HL-60 (cell line): ENCODE results near the gene PCID2.

Experiments used
- DNase-seq, 2 experiments: peaks; one replicate each; pipeline ENCODE4 v3.0.0-alpha.2; 2010 to 2020; ENCODE audit warnings: low read depth in 1 of 2, low spot score in 1 of 2
- H3K27ac ChIP-seq: fragments of 250-450 bp; sonication (Bioruptor Pico); replicated peaks from 2 replicates; pipeline ENCODE4 v1.5.1; 2020; ENCODE audit warnings: mild to moderate bottlenecking, moderate library complexity
- H3K27me3 ChIP-seq: fragments of 250-450 bp; sonication (Bioruptor Pico); 2 replicates; pipeline ENCODE4 v1.5.1; 2021; ENCODE audit warnings: mild to moderate bottlenecking, moderate library complexity; ENCODE audit not compliant: insufficient read depth, poor library complexity, severe bottlenecking
- H3K4me3 ChIP-seq: replicated peaks from 2 replicates; pipeline ENCODE4 v1.5.1; 2011; ENCODE audit warnings: mild to moderate bottlenecking, control low read depth, low read length; ENCODE audit not compliant: insufficient read depth
- GABPA ChIP-seq: IDR thresholded peaks from 2 replicates; pipeline ENCODE4 v1.6.1; 2012; ENCODE audit warnings: low read depth
- POLR2AphosphoS5 ChIP-seq: IDR thresholded peaks from 2 replicates; pipeline ENCODE4 v1.6.1; 2012; ENCODE audit warnings: low read depth
- SPI1 ChIP-seq: IDR thresholded peaks from 2 replicates; pipeline ENCODE4 v1.6.1; 2012; ENCODE audit warnings: low read depth, mild to moderate bottlenecking, borderline replicate concordance
- TF ChIP-seq, protein P1 (sequence below): IDR thresholded peaks from one replicate; pipeline ENCODE4 v1.5.1; 2011; ENCODE audit warnings: low read length, control low read depth, inconsistent platforms; ENCODE audit not compliant: insufficient read depth
- TF ChIP-seq, protein P2 (sequence below): IDR thresholded peaks from 2 replicates; pipeline ENCODE4 v1.6.1; 2012; ENCODE audit warnings: low read depth; ENCODE audit not compliant: insufficient replicate concordance

PCID2 gene

DNA sequence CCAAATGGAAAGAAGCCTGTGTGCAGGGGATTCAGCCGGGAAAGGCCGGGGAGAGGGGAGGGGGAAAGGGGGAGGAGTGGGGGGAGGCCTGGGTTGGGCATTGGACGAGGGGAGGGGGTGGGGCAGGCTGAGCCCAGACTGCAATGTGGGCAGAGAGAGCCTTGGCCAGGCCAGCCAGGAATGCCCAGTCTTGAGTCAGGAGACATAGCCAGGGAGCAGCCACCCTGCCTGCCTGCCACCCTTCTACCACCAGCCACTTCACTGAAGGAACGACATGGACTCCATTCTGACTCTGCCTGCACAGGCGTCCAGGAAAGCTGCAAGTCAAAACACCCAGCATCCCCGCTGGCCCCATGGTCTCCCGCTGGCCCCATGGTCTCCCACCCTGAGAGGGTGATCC lies 49.5 kb downstream of the PCID2 start:
- no peak overlapping the region for H3K27ac ChIP-seq
- TF ChIP-seq GABPA (no peak), SPI1 (no peak), POLR2AphosphoS5 (no peak)
- TF ChIP-seq, protein P1, sequence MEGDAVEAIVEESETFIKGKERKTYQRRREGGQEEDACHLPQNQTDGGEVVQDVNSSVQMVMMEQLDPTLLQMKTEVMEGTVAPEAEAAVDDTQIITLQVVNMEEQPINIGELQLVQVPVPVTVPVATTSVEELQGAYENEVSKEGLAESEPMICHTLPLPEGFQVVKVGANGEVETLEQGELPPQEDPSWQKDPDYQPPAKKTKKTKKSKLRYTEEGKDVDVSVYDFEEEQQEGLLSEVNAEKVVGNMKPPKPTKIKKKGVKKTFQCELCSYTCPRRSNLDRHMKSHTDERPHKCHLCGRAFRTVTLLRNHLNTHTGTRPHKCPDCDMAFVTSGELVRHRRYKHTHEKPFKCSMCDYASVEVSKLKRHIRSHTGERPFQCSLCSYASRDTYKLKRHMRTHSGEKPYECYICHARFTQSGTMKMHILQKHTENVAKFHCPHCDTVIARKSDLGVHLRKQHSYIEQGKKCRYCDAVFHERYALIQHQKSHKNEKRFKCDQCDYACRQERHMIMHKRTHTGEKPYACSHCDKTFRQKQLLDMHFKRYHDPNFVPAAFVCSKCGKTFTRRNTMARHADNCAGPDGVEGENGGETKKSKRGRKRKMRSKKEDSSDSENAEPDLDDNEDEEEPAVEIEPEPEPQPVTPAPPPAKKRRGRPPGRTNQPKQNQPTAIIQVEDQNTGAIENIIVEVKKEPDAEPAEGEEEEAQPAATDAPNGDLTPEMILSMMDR, result no peak
- TF ChIP-seq, protein P2, sequence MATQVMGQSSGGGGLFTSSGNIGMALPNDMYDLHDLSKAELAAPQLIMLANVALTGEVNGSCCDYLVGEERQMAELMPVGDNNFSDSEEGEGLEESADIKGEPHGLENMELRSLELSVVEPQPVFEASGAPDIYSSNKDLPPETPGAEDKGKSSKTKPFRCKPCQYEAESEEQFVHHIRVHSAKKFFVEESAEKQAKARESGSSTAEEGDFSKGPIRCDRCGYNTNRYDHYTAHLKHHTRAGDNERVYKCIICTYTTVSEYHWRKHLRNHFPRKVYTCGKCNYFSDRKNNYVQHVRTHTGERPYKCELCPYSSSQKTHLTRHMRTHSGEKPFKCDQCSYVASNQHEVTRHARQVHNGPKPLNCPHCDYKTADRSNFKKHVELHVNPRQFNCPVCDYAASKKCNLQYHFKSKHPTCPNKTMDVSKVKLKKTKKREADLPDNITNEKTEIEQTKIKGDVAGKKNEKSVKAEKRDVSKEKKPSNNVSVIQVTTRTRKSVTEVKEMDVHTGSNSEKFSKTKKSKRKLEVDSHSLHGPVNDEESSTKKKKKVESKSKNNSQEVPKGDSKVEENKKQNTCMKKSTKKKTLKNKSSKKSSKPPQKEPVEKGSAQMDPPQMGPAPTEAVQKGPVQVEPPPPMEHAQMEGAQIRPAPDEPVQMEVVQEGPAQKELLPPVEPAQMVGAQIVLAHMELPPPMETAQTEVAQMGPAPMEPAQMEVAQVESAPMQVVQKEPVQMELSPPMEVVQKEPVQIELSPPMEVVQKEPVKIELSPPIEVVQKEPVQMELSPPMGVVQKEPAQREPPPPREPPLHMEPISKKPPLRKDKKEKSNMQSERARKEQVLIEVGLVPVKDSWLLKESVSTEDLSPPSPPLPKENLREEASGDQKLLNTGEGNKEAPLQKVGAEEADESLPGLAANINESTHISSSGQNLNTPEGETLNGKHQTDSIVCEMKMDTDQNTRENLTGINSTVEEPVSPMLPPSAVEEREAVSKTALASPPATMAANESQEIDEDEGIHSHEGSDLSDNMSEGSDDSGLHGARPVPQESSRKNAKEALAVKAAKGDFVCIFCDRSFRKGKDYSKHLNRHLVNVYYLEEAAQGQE, result no peak
- DNase-seq, result no peak
- peaks cover 11% of the 10 kb centered on the region for H3K27me3 ChIP-seq
- no peak overlapping the region for H3K4me3 ChIP-seq

DNA sequence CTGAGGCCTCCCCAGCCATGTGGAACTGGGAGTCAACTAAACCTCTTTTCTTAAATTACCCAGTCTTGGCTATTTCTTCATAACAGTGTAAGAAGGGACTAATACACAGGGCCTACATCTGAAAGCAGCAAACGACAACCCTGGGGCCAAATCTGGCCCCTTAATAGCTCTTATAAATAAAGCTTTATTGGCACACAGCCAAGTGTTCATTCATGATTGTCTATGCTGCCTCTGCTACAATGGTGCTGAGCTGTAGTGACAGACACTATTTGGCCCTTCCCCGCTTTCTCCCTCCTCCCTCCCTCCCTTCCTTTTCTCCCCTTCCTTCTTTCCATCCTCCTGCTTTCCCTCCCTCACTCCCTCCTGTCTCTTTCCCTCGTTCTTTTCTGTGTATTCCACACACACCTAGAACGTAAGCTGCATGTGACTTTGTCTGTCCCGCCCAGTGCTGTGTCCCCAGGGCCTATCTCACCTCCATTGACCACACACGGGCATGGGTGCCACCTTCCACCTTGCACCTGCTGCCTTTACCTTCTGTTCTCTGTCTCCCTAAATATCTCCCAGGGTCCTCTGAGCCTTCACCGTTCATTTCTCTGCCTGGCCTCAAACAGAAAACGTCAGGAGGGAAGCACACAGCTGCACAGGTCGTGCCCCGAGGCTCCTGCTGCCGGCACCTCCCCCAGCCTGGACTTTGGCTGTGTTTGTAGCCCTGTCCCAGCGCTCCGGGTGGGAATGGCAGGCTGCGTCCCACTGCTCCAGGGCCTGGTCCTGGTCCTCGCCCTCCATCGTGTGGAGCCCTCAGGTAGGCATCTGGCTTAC lies 50.3 kb downstream of the PCID2 start, which contains the start of gene PROZ:
TSS of gene PROZ (plus strand) at position 720 of the 819 bp plus-strand sequence. CDS start at position 733, 13 bp downstream.
- H3K27ac ChIP-seq, result no peak within 1 kb of the TSS
- DNase-seq, result no peak
- peaks cover 5% of the 10 kb centered on the region for H3K27me3 ChIP-seq
- TF ChIP-seq, protein P2, result no peak
- no peak within 1 kb of the TSS for H3K4me3 ChIP-seq

DNA sequence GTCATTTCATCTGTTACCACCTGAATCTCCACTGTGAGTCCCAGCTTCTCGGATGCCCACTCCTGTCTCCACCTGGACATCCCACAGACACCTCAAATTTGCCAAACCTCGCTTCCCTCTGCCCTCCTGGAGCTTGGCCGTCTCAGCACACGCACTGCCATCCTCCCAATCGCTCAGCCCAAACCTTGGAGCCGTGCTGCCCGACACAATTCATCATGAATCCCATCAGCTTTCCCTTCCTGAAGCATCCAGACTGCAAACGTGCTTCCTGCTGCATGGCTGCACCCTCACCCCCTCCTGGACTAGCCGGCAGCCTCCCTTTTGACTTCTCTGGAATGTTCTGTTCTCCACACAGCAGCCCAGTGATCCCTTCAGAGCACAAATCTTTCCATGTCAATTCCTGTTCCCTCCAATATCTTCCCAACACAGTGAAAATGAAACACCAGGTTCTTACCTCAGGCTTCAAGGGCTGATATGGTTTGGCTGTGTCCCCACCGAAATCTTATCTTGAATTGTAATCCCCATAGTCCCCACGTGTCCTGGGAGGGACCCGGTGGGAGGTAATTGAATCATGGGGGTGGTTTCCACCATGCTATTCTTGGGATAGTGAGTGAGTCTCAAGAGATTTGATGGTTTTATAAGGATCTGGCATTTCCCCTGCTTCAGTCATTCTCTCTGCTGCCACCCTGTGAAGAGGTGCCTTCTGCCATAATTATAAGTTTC lies 51.1 kb downstream of the PCID2 start:
- DNase-seq, result no peak
- H3K27me3 ChIP-seq, result peaks cover 2% of the 10 kb centered on the region
- no peak overlapping the region for H3K4me3 ChIP-seq
- TF ChIP-seq, protein P2, result no peak
- TF ChIP-seq GABPA (no peak), SPI1 (no peak), POLR2AphosphoS5 (no peak)
- TF ChIP-seq, protein P1, result no peak
- no peak overlapping the region for H3K27ac ChIP-seq
